ENCODE data around the gene TMPRSS4.
"Not testable (repeated sequence)": the region's sequence is repeated elsewhere in the genome, so short reads cannot be mapped to it uniquely, and the experiment has no call there.

DNA sequence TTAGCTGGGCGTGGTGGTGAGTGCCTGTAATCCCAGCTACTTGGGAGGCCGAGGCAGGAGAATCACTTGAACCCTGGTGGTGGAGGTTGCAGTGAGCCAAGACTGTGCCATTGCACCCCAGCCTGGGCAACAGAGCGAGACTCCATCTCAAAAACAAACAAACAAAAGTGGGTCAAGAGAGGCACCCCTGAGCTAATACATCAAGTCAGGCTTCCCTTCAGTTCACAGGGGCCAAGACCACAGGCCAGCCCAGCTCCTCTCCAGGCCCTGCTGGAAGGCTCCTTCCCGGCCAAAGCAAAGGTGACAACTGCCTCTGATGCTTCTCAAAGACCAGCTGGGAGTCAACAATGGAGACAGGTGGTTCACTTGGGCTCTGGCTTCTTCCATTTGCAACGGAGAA is 14.7 kb upstream of the TMPRSS4 start:
- not testable (repeated sequence) for TF ChIP-seq MAX, CTCF (IDR thresholded peaks at IDR 0.05; ENCODE audit: low read depth, low read length)
